ENCODE measurements around the gene CYSRT1.

CYSRT1 gene

GRCh38 chr9:137230705-137231371, 5.9 kb downstream of the CYSRT1 start, which contains the start of gene SLC34A3:
SLC34A3 (plus strand) TSS chr9:137230901; CDS start chr9:137231703, 802 bp downstream.
- Histone ChIP-seq H3K4me3 (ENCODE audit: low read depth, low read length) (no peak within 1 kb of the TSS), H3K9me3 (no peaks in the 10 kb centered on the region), H3K36me3 (no peaks in the 10 kb centered on the region), H3K4me1 (peaks cover 7% of the 10 kb centered on the region; the same call in 1 of the 2 replicates), H3K27me3 (no peaks in the 10 kb centered on the region)
- no peak for DNase-seq
- no peak for TF ChIP-seq CTCF (IDR thresholded peaks at IDR 0.05; ENCODE audit: low read depth, low read length)

GRCh38 chr9:137231372-137232039, 6.5 kb downstream of the CYSRT1 start:
- H3K9me3 ChIP-seq, result no peaks in the 10 kb centered on the region
- no peaks in the 10 kb centered on the region for H3K36me3 ChIP-seq
- no peaks in the 10 kb centered on the region for H3K27me3 ChIP-seq
- no peak overlapping the region for H3K4me3 ChIP-seq (ENCODE audit: low read depth, low read length)
- no peak for TF ChIP-seq CTCF (IDR thresholded peaks at IDR 0.05; ENCODE audit: low read depth, low read length)
- DNase-seq, result no peak
- H3K4me1 ChIP-seq, result peaks cover 7% of the 10 kb centered on the region; the same call in 1 of the 2 replicates

GRCh38 chr9:137232101-137232500, 7.1 kb downstream of the CYSRT1 start:
- no peak for TF ChIP-seq CTCF (IDR thresholded peaks at IDR 0.05; ENCODE audit: low read depth, low read length)

GRCh38 chr9:137232510-137232909, 7.5 kb downstream of the CYSRT1 start:
- Histone ChIP-seq H3K9me3 (no peaks in the 10 kb centered on the region), H3K4me1 (peaks cover 11% of the 10 kb centered on the region), H3K36me3 (no peaks in the 10 kb centered on the region), H3K4me3 (ENCODE audit: low read depth, low read length) (no peak overlapping the region), H3K27me3 (no peaks in the 10 kb centered on the region)
- DNase-seq, result no peak
- TF ChIP-seq CTCF (IDR thresholded peaks at IDR 0.05; ENCODE audit: low read depth, low read length), result no peak

More at GRCh38 chr9:137232101-137232500, 7.1 kb downstream of the CYSRT1 start:
- DNase-seq, result no peak
- Histone ChIP-seq H3K4me3 (ENCODE audit: low read depth, low read length) (no peak overlapping the region), H3K27me3 (no peaks in the 10 kb centered on the region), H3K9me3 (no peaks in the 10 kb centered on the region), H3K36me3 (no peaks in the 10 kb centered on the region), H3K4me1 (peaks cover 11% of the 10 kb centered on the region)

GRCh38 chr9:137233143-137233980, 8.4 kb downstream of the CYSRT1 start:
- Histone ChIP-seq H3K9me3 (no peaks in the 10 kb centered on the region), H3K36me3 (no peaks in the 10 kb centered on the region), H3K27me3 (no peaks in the 10 kb centered on the region), H3K4me3 (ENCODE audit: low read depth, low read length) (no peak overlapping the region), H3K4me1 (peaks cover 11% of the 10 kb centered on the region)
- no peak for DNase-seq
- no peak for TF ChIP-seq CTCF (IDR thresholded peaks at IDR 0.05; ENCODE audit: low read depth, low read length)

Data from BE2C (cell line).